H1 (cell line): ENCODE results near the gene ADAMTS20. TPM values are rescaled to one million over a fixed set of nuclear protein-coding genes. Genes with fewer than 3 reads are reported as not detected.

Experiments
- CTCF ChIA-PET: fragments of 300-600 bp; sonication (Branson Sonifier 250); formaldehyde crosslinking; loops from one replicate; lab custom pipeline; 2021; ENCODE audit not compliant: partially characterized antibody; lab: Charles Lee
- POLR2A ChIA-PET: fragments of 300-600 bp; sonication (Branson Sonifier 250); formaldehyde crosslinking; loops from one replicate; lab custom pipeline; 2021; ENCODE audit warnings: inconsistent platforms; ENCODE audit not compliant: partially characterized antibody; lab: Charles Lee
- DNase-seq, 2 experiments: peaks; one replicate each; pipeline versions ENCODE4 v3.0.0 to v3.0.0-alpha.2; 2010 to 2022; ENCODE audit warnings: low spot score in 2 of 2, low read depth in 1 of 2, mixed read lengths in 1 of 2
- FAIRE-seq: peaks from 2 replicates; lab custom pipeline; 2011; peaks lifted over from hg19 to GRCh38; lab: Jason Lieb, UNC
- H2AFZ ChIP-seq: 2 replicates; pipeline ENCODE4 v1.8.1; 2012; ENCODE audit warnings: low read length, inconsistent platforms
- H2AK5ac ChIP-seq: 2 replicates; pipeline ENCODE4 v1.6.1; 2013; ENCODE audit warnings: low read depth, low read length
- H2BK120ac ChIP-seq: replicated peaks from 2 replicates; pipeline ENCODE3; 2013; ENCODE audit warnings: low read depth, low read length, inconsistent platforms
- H2BK12ac ChIP-seq: 2 replicates; pipeline ENCODE4 v1.6.1; 2013; ENCODE audit warnings: low read depth, low read length
- H2BK15ac ChIP-seq: 2 replicates; pipeline ENCODE4 v1.6.1; 2013; ENCODE audit warnings: low read length
- H2BK20ac ChIP-seq: 2 replicates; pipeline ENCODE4 v1.6.1; 2013; ENCODE audit warnings: low read length
- H2BK5ac ChIP-seq: 2 replicates; pipeline ENCODE4 v1.6.1; 2013; ENCODE audit warnings: low read depth, low read length
- H3K14ac ChIP-seq: 2 replicates; pipeline ENCODE4 v1.6.1; 2013; ENCODE audit warnings: inconsistent platforms; ENCODE audit not compliant: insufficient read length
- H3K18ac ChIP-seq: 2 replicates; pipeline ENCODE4 v1.6.1; 2013; ENCODE audit warnings: low read length; ENCODE audit errors: extremely low read depth
- H3K23ac ChIP-seq: 2 replicates; pipeline ENCODE4 v1.6.1; 2013; ENCODE audit warnings: inconsistent platforms; ENCODE audit not compliant: insufficient read length
- H3K23me2 ChIP-seq: 2 replicates; pipeline ENCODE4 v1.6.1; 2013; ENCODE audit warnings: low read depth, low read length
- H3K27ac ChIP-seq: 2 replicates; pipeline ENCODE4 v1.6.1; 2011; ENCODE audit warnings: low read depth, low read length, inconsistent platforms
- H3K27me3 ChIP-seq, 4 experiments: replicated peaks in 1 of 4; 1 replicate in 1 of 4; 2 replicates in 3 of 4; pipeline versions ENCODE4 v1.6.1 to v1.8.1; 2011 to 2013; ENCODE audit warnings: low read length in 3 of 4, mild to moderate bottlenecking in 3 of 4, inconsistent platforms in 2 of 4, mixed read lengths in 2 of 4, moderate library complexity in 1 of 4; ENCODE audit not compliant: control insufficient read depth in 3 of 4, insufficient read depth in 3 of 4; ENCODE audit errors: extremely low read depth in 1 of 4
- H3K36me3 ChIP-seq, 4 experiments: 2 replicates each; pipeline versions ENCODE4 v1.6.1 to v1.8.1; 2011 to 2013; ENCODE audit warnings: mild to moderate bottlenecking in 4 of 4, low read length in 3 of 4, moderate library complexity in 2 of 4, control low read depth in 1 of 4, inconsistent platforms in 1 of 4; ENCODE audit not compliant: insufficient read depth in 4 of 4, control insufficient read depth in 2 of 4
- H3K4ac ChIP-seq: replicated peaks from 2 replicates; pipeline ENCODE3; 2013; ENCODE audit warnings: low read length, low read depth, mixed read lengths, inconsistent platforms; ENCODE audit not compliant: insufficient read length
- H3K4me1 ChIP-seq, 4 experiments: replicated peaks in 1 of 4; 1 replicate in 1 of 4; 2 replicates in 3 of 4; pipeline versions ENCODE4 v1.6.1 to v1.8.1; 2011 to 2013; ENCODE audit warnings: low read length in 3 of 4, inconsistent platforms in 2 of 4, mixed read lengths in 1 of 4; ENCODE audit not compliant: insufficient read depth in 4 of 4, control insufficient read depth in 3 of 4
- H3K4me2 ChIP-seq, 2 experiments: 2 replicates each; pipeline versions ENCODE4 v1.6.1 to v1.8.1; 2011 to 2013; ENCODE audit warnings: low read depth in 2 of 2, low read length in 2 of 2, control low read depth in 1 of 2, inconsistent platforms in 1 of 2, mild to moderate bottlenecking in 1 of 2; ENCODE audit not compliant: insufficient read depth in 1 of 2
- H3K4me3 ChIP-seq, 4 experiments: fragments of 200-600, 300-600 bp in 1 of 4; sonication (generic), shearing (Covaris generic), sonication (Bioruptor Twin) in 1 of 4; 2 replicates each; pipeline versions ENCODE4 v1.5.1 to v1.8.1; 2011 to 2016; ENCODE audit warnings: low read length in 4 of 4, low read depth in 3 of 4, control low read depth in 2 of 4, inconsistent platforms in 2 of 4, mild to moderate bottlenecking in 2 of 4, mixed read lengths in 1 of 4, moderate library complexity in 1 of 4; ENCODE audit not compliant: insufficient read depth in 2 of 4; ENCODE audit errors: extremely low read depth in 1 of 4
- H3K56ac ChIP-seq: replicated peaks from 2 replicates; pipeline ENCODE3; 2013; ENCODE audit warnings: low read depth, mild to moderate bottlenecking, mixed read lengths, low read length, inconsistent platforms; ENCODE audit not compliant: insufficient read length
- H3K79me1 ChIP-seq: 2 replicates; pipeline ENCODE4 v1.6.1; 2013; ENCODE audit warnings: low read depth, low read length, control low read depth
- H3K79me2 ChIP-seq, 2 experiments: 2 replicates each; pipeline versions ENCODE4 v1.6.1 to v1.8.1; 2012 to 2013; ENCODE audit warnings: low read length in 2 of 2, mild to moderate bottlenecking in 2 of 2, inconsistent platforms in 1 of 2; ENCODE audit not compliant: insufficient read depth in 2 of 2, control insufficient read depth in 1 of 2
- H3K9ac ChIP-seq, 4 experiments: replicated peaks in 1 of 4; 1 replicate in 1 of 4; 2 replicates in 3 of 4; pipeline versions ENCODE4 v1.6.1 to v1.8.1; 2011 to 2013; ENCODE audit warnings: low read depth in 3 of 4, low read length in 3 of 4, control low read depth in 2 of 4, mild to moderate bottlenecking in 2 of 4, moderate library complexity in 2 of 4, inconsistent platforms in 1 of 4; ENCODE audit errors: extremely low read depth in 1 of 4
- H3K9me3 ChIP-seq, 2 experiments: 2 replicates each; pipeline versions ENCODE4 v1.6.1 to v1.8.1; 2012 to 2013; ENCODE audit warnings: mild to moderate bottlenecking in 2 of 2, moderate library complexity in 2 of 2, control low read depth in 1 of 2, inconsistent platforms in 1 of 2, low read depth in 1 of 2, low read length in 1 of 2, mixed read lengths in 1 of 2; ENCODE audit not compliant: insufficient read depth in 2 of 2
- H4K20me1 ChIP-seq, 2 experiments: replicated peaks in 1 of 2; 2 replicates each; pipeline versions ENCODE3 to v1.8.1; 2011 to 2013; ENCODE audit warnings: inconsistent platforms in 2 of 2, low read length in 2 of 2, mild to moderate bottlenecking in 1 of 2; ENCODE audit not compliant: insufficient read depth in 2 of 2, control insufficient read depth in 1 of 2
- H4K5ac ChIP-seq: 2 replicates; pipeline ENCODE4 v1.6.1; 2013; ENCODE audit warnings: low read length, low read depth, mixed read lengths, inconsistent platforms; ENCODE audit not compliant: insufficient read length
- H4K8ac ChIP-seq: 2 replicates; pipeline ENCODE4 v1.8.0; 2013; ENCODE audit warnings: mild to moderate bottlenecking, moderate library complexity, low read length, inconsistent platforms; ENCODE audit not compliant: insufficient read depth; ENCODE audit errors: extremely low read depth
- H4K91ac ChIP-seq: replicated peaks from 2 replicates; pipeline ENCODE3; 2013; ENCODE audit warnings: low read length, mixed read lengths, inconsistent platforms; ENCODE audit not compliant: insufficient read length
- ATF3 ChIP-seq: IDR thresholded peaks from 2 replicates; pipeline ENCODE4 v1.6.1; 2011; ENCODE audit warnings: low read depth, mild to moderate bottlenecking, low read length; ENCODE audit not compliant: insufficient read depth
- CBX8 ChIP-seq: fragments of 300-800, 300-1000 bp; sonication (generic); IDR thresholded peaks from 2 replicates; pipeline ENCODE4 v1.7.1; 2016; ENCODE audit warnings: low read depth, low read length, borderline replicate concordance
- CTCF ChIP-seq, 3 experiments: IDR thresholded peaks; 1 replicate in 2 of 3; 2 replicates in 1 of 3; pipeline versions ENCODE4 v1.5.1 to v1.6.1; 2011; ENCODE audit warnings: low read length in 3 of 3, mild to moderate bottlenecking in 3 of 3, inconsistent platforms in 2 of 3, low read depth in 1 of 3, moderate library complexity in 1 of 3; ENCODE audit not compliant: insufficient read depth in 1 of 3; ENCODE audit errors: control extremely low read depth in 1 of 3
- FOSL1 ChIP-seq: IDR thresholded peaks from 2 replicates; pipeline ENCODE4 v1.6.1; 2011; ENCODE audit warnings: mild to moderate bottlenecking, low read depth, low read length, moderate library complexity; ENCODE audit not compliant: insufficient read depth
- HDAC6 ChIP-seq: IDR thresholded peaks from one replicate; pipeline ENCODE4 v1.7.1; 2012; ENCODE audit warnings: low read depth, mild to moderate bottlenecking, inconsistent platforms, low read length, moderate library complexity
- NANOG ChIP-seq: IDR thresholded peaks from 2 replicates; pipeline ENCODE4 v1.6.1; 2011; ENCODE audit warnings: low read length, low read depth, mild to moderate bottlenecking, inconsistent platforms; ENCODE audit not compliant: insufficient read depth, poor library complexity, severe bottlenecking
- POLR2AphosphoS5 ChIP-seq: IDR thresholded peaks from 2 replicates; pipeline ENCODE4 v1.6.1; 2011; ENCODE audit warnings: low read depth, low read length
- RFX5 ChIP-seq: IDR thresholded peaks from 2 replicates; pipeline ENCODE4 v1.6.1; 2011; ENCODE audit warnings: low read depth, low read length, improper control_type of control experiment, borderline replicate concordance
- SRF ChIP-seq: IDR thresholded peaks from 2 replicates; pipeline ENCODE4 v1.6.1; 2011; ENCODE audit warnings: mild to moderate bottlenecking, low read depth, low read length, moderate library complexity
- SUZ12 ChIP-seq: fragments of 200-600 bp; sonication (generic); IDR thresholded peaks from 2 replicates; pipeline ENCODE4 v1.6.1; 2012; ENCODE audit warnings: mild to moderate bottlenecking, inconsistent platforms, low read length, moderate library complexity, mixed read lengths
- TAF7 ChIP-seq: optimal IDR thresholded peaks from 2 replicates; pipeline ENCODE3; 2011; ENCODE audit warnings: low read depth, mild to moderate bottlenecking, inconsistent platforms, low read length, moderate library complexity, borderline replicate concordance
- WGBS, 2 experiments: shearing (Covaris generic) in 1 of 2; methylation state at CpG; one replicate each; pipeline versions ENCODE4 v1.1.6 to v1.1.7; 2013 to 2015; ENCODE audit warnings: low lambda C conversion rate in 2 of 2, mixed read lengths in 2 of 2, inconsistent platforms in 1 of 2, low coverage in 1 of 2, missing lambda C conversion rate in 1 of 2; ENCODE audit not compliant: insufficient replicate concordance in 2 of 2, insufficient coverage in 1 of 2, insufficient read length in 1 of 2; ENCODE audit errors: extremely low coverage in 1 of 2, missing lambda C conversion rate in 1 of 2; 5-methylcytosine and 5-hydroxymethylcytosine counted together
- polyA plus RNA-seq, 7 experiments: library from polyadenylated mRNA; depleted of rRNA in 3 of 7; stranded (reverse) in 5 of 7; unstranded in 2 of 7; fragments of >200 nt in 5 of 7; fragments of 200-250 nt in 2 of 7; gene quantifications; 1 replicate in 5 of 7; 2 replicates in 1 of 7; 4 replicates in 1 of 7; pipeline versions ENCODE4 v1.2.1 to v1.2.3, GENCODE V29; 2011 to 2013; ENCODE audit warnings: missing spikeins in 2 of 7, mixed read lengths in 2 of 7
- total RNA-seq: library from RNA; stranded (reverse); fragmentation: NEBNext Ultra II Directional; extraction: Animal tissue kit (Norgen Biotek cat#: 25700); gene quantifications from 2 replicates; pipeline ENCODE4 v1.2.1, GENCODE V29; 2021

Gene ADAMTS20
- total and polyA plus RNA-seq, 2 of the 8 experiments (the other 6 are each of a cell fraction or from before 2014, with no cell fraction given) = 2.9 to 5.1 TPM

GRCh38 chr12:43329375-43329774 lies 222.6 kb downstream of the ADAMTS20 start:
- Histone ChIP-seq H3K36me3 (no peaks in the 10 kb centered on the region; a peak in 1 of 8 replicates), H3K56ac (no peak overlapping the region), H4K8ac (no peak overlapping the region), H3K4me3 (no peak overlapping the region), H4K91ac (no peak overlapping the region), H2BK12ac (no peak overlapping the region), H3K9ac (no peak overlapping the region), H3K79me1 (no peaks in the 10 kb centered on the region), H4K5ac (no peak overlapping the region), H2BK20ac (no peak overlapping the region), H3K4me2 (no peak overlapping the region), H3K23ac (no peak overlapping the region), H3K23me2 (no peaks in the 10 kb centered on the region), H2BK5ac (no peak overlapping the region), H4K20me1 (no peaks in the 10 kb centered on the region), H2BK15ac (no peak overlapping the region), H2BK120ac (no peak overlapping the region), H3K18ac (no peak overlapping the region), H2AK5ac (no peak overlapping the region), H3K27me3 (no peaks in the 10 kb centered on the region), H3K9me3 (peaks cover 0 to 3% of the 10 kb centered on the region in 2 experiments; a peak in 1 of 4 replicates), H3K4ac (no peak overlapping the region), H3K27ac (no peak overlapping the region), H3K14ac (no peak overlapping the region), H3K4me1 (no peaks in the 10 kb centered on the region), H3K79me2 (no peaks in the 10 kb centered on the region), H2AFZ (no peak overlapping the region)
- 92% methylated on average over 1 of the region's 1 CpG; no CpG with 5 or more reads in 1 of the 2 experiments for WGBS, 2 experiments
- no peak for FAIRE-seq
- POLR2A ChIA-PET = no interaction called here
- CTCF ChIA-PET = no interaction called here
- no peak for DNase-seq
- TF ChIP-seq ATF3 (no peak), TAF7 (no peak), FOSL1 (no peak), SRF (no peak), HDAC6 (no peak), SUZ12 (no peak), CTCF (IDR thresholded peaks at IDR 0.05; ENCODE audit: control extremely low read depth in 1 of 3, insufficient read depth in 1 of 3, low read depth in 1 of 3, low read length in 3 of 3) (no peak), NANOG (no peak), CBX8 (no peak), RFX5 (no peak), POLR2AphosphoS5 (no peak)
